ENCODE results near the gene ANO3. TPM values are rescaled to one million over a fixed set of nuclear protein-coding genes. Genes with fewer than 3 reads are reported as not detected.
A peak's percentile ranks its signal among the peaks of the same experiment; 100 is the strongest.

ANO3 gene
- total RNA-seq, 6 experiments from 2014 or later = 0.71 to 2.6 (median 1.4) TPM

DNA sequence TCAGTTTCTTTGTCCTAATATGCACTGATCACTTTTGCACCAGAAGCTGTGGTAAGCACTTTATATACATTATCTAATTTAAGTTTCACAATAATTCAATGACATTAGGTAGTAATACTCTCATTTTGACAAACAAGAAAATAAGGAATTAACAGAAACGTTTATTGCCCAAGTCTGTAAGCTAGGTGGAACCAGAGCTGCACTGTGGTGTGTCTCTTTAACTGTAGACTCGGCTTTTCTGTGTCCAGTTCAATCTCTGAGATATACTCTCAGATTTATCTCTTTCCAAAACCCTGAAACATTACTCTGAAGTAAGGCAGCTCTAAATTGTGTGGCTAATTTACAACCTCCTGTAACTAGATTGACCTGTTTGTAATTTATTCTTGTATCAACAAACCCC is 139.1 kb downstream of the ANO3 start:
- WGBS (ENCODE audit: insufficient coverage, low coverage, low lambda C conversion rate, missing lambda C conversion rate) = 26% methylated on average over 2 of the region's 2 CpGs
- intact Hi-C loops (cut with DNase I) = no loop called here
- TF ChIP-seq POLR2A (IDR thresholded peaks at IDR 0.05) = no peak
- TF ChIP-seq, protein P1, sequence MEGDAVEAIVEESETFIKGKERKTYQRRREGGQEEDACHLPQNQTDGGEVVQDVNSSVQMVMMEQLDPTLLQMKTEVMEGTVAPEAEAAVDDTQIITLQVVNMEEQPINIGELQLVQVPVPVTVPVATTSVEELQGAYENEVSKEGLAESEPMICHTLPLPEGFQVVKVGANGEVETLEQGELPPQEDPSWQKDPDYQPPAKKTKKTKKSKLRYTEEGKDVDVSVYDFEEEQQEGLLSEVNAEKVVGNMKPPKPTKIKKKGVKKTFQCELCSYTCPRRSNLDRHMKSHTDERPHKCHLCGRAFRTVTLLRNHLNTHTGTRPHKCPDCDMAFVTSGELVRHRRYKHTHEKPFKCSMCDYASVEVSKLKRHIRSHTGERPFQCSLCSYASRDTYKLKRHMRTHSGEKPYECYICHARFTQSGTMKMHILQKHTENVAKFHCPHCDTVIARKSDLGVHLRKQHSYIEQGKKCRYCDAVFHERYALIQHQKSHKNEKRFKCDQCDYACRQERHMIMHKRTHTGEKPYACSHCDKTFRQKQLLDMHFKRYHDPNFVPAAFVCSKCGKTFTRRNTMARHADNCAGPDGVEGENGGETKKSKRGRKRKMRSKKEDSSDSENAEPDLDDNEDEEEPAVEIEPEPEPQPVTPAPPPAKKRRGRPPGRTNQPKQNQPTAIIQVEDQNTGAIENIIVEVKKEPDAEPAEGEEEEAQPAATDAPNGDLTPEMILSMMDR (IDR thresholded peaks at IDR 0.05) = peak in 3 of 4 donors; percentile 5 to 43 (median 20)
- Histone ChIP-seq H3K27me3 (no peaks in the 10 kb centered on the region), H3K4me3 (no peak overlapping the region), H3K27ac (no peak overlapping the region), H3K4me1 (no peaks in the 10 kb centered on the region), H3K36me3 (no peaks in the 10 kb centered on the region), H3K9me3 (no peaks in the 10 kb centered on the region)
- DNase-seq = no peak
- ATAC-seq = peak in 3 of 4 donors; percentile 60 to 89 (median 63)

- no peak for TF ChIP-seq POLR2A (IDR thresholded peaks at IDR 0.05)
- TF ChIP-seq, protein P1 (IDR thresholded peaks at IDR 0.05) = no peak
- 52% methylated on average over 4 of the region's 4 CpGs for WGBS (ENCODE audit: insufficient coverage, low coverage, low lambda C conversion rate, missing lambda C conversion rate)
- DNase-seq (no peak), ATAC-seq (peak in 3 of 4 donors; percentile 55 to 62 (median 58))
- Histone ChIP-seq H3K4me1 (no peaks in the 10 kb centered on the region), H3K36me3 (no peaks in the 10 kb centered on the region), H3K27ac (peak overlapping the region in 1 of 3 donors; percentile 37), H3K27me3 (no peaks in the 10 kb centered on the region), H3K9me3 (no peaks in the 10 kb centered on the region), H3K4me3 (no peak overlapping the region)
- intact Hi-C loops (cut with DNase I) = no loop called here
These were observed 141.6 kb downstream of the ANO3 start for GRCh38 chr11:26473216-26474194.

- WGBS (ENCODE audit: insufficient coverage, low coverage, low lambda C conversion rate, missing lambda C conversion rate) = 32% methylated on average over 2 of the region's 2 CpGs
- Histone ChIP-seq H3K36me3 (no peaks in the 10 kb centered on the region), H3K27me3 (no peaks in the 10 kb centered on the region), H3K4me1 (no peaks in the 10 kb centered on the region), H3K27ac (peak overlapping the region in 1 of 3 donors; percentile 61), H3K4me3 (no peak overlapping the region), H3K9me3 (no peaks in the 10 kb centered on the region)
- no peak for DNase-seq
- TF ChIP-seq, protein P1 (IDR thresholded peaks at IDR 0.05) = no peak
- TF ChIP-seq POLR2A (IDR thresholded peaks at IDR 0.05) = no peak
- ATAC-seq = peak; percentile 50 to 83 (median 72)
- intact Hi-C loops (cut with DNase I) = no loop called here
These were observed 142.5 kb downstream of the ANO3 start for GRCh38 chr11:26474401-26474800.

DNA sequence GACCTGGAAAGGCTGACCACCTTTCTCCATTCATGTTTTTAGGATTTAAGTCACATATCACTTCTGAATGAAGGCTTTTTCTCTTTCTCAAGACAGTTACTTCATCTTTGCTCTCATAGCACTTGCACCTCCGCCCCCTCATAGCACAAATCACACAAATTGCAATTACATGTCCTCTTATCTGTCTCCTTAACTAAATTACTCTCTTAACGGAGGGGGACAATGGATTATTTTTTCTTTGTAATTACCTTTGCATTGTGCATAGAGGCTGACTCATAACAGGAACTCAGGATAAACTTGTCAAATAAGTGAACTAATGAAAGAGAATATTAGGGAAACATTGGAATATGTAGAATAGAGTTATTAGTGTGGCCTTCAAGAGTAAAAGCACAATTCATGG is 145.5 kb downstream of the ANO3 start:
- 63% methylated on average over 2 of the region's 2 CpGs for WGBS (ENCODE audit: insufficient coverage, low coverage, low lambda C conversion rate, missing lambda C conversion rate)
- no peak for TF ChIP-seq POLR2A (IDR thresholded peaks at IDR 0.05)
- TF ChIP-seq, protein P1 (IDR thresholded peaks at IDR 0.05) = no peak
- H3K4me1 ChIP-seq = no peaks in the 10 kb centered on the region
- no peaks in the 10 kb centered on the region for H3K9me3 ChIP-seq
- no peak for ATAC-seq
- no peak overlapping the region for H3K27ac ChIP-seq
- no peak for DNase-seq
- no peaks in the 10 kb centered on the region for H3K27me3 ChIP-seq
- intact Hi-C loops (cut with DNase I) = no loop called here
- no peaks in the 10 kb centered on the region for H3K36me3 ChIP-seq
- H3K4me3 ChIP-seq = no peak overlapping the region

Measured in right lobe of liver (tissue), 6 donors.